K562 (cell line): Measurements from ENCODE around the gene VWA8. TPM values are rescaled to one million over a fixed set of nuclear protein-coding genes. Genes with fewer than 3 reads are reported as not detected.

Experiments
- ATAC-seq: fragments of 200-7000 bp; cut with Tn5 transposase; 3 replicates; pipeline ENCODE4 v1.9.1; 2020; ENCODE audit warnings: moderate library complexity
- BruUV-seq: library from RNA; stranded (reverse); fragments of 400-500 nt; replicated peaks from 2 replicates; lab custom pipeline; 2021; lab: Mats Ljungman, UMichigan
- CTCF ChIA-PET: fragments of 300-600 bp; formaldehyde crosslinking; extraction: SDS; loops from one replicate; lab custom pipeline; 2021; ENCODE audit warnings: low intra/inter-chr PET ratio; lab: Yijun Ruan, JAX
- POLR2A ChIA-PET: fragments of 300-600, 350-650 bp; sonication (Branson Sonifier 250); formaldehyde crosslinking; extraction: SDS; loops from one replicate; lab custom pipeline; 2021; ENCODE audit warnings: antibody characterized with exemption, inconsistent platforms; lab: Yijun Ruan, JAX
- DNase-seq, 4 experiments: peaks; one replicate each; pipeline versions ENCODE4 v3.0.0 to v3.0.0-alpha.2; 2011 to 2018; ENCODE audit warnings: low spot score in 3 of 4, mixed read lengths in 3 of 4; ENCODE audit errors: extremely low read depth in 1 of 4
- FAIRE-seq: peaks from 2 replicates; lab custom pipeline; 2011; peaks lifted over from hg19 to GRCh38; lab: Jason Lieb, UNC
- H2AFZ ChIP-seq: 2 replicates; pipeline ENCODE4 v1.6.0; 2011; ENCODE audit warnings: low read depth, low read length, control low read depth, inconsistent platforms
- H3K27ac ChIP-seq: fragments of 200-600 bp; 3 replicates; pipeline ENCODE4 v1.8.0; 2011; ENCODE audit warnings: low read depth, mild to moderate bottlenecking, control low read depth, inconsistent platforms, low read length, moderate library complexity, mixed read lengths; ENCODE audit errors: extremely low read depth
- H3K27me3 ChIP-seq, 2 experiments: fragments of 300-600 bp in 1 of 2; 2 replicates in 1 of 2; 3 replicates in 1 of 2; pipeline versions ENCODE4 v1.6.0 to v1.8.0; 2011; ENCODE audit warnings: inconsistent platforms in 2 of 2, low read length in 2 of 2, mild to moderate bottlenecking in 1 of 2, mixed read lengths in 1 of 2, moderate library complexity in 1 of 2; ENCODE audit not compliant: control insufficient read depth in 2 of 2, insufficient read depth in 2 of 2
- H3K36me3 ChIP-seq: fragments of 300-600 bp; 3 replicates; pipeline ENCODE4 v1.8.0; 2011; ENCODE audit warnings: mild to moderate bottlenecking, low read length, inconsistent platforms; ENCODE audit not compliant: control insufficient read depth, insufficient read depth
- H3K4me1 ChIP-seq, 2 experiments: fragments of 200-600 bp in 1 of 2; replicated peaks in 1 of 2; 2 replicates in 1 of 2; 3 replicates in 1 of 2; pipeline versions ENCODE4 v1.5.1 to v1.8.0; 2011; ENCODE audit warnings: inconsistent platforms in 2 of 2, low read length in 2 of 2, mild to moderate bottlenecking in 1 of 2, mixed read lengths in 1 of 2, moderate library complexity in 1 of 2; ENCODE audit not compliant: control insufficient read depth in 2 of 2, insufficient read depth in 2 of 2
- H3K4me2 ChIP-seq: 2 replicates; pipeline ENCODE4 v1.6.1; 2011; ENCODE audit warnings: low read length, control low read depth, inconsistent platforms, mixed read lengths; ENCODE audit not compliant: insufficient read depth
- H3K4me3 ChIP-seq: fragments of 200-600 bp; sonication (generic), shearing (Covaris generic); 2 replicates; pipeline ENCODE4 v1.5.1; 2016; ENCODE audit warnings: control low read depth, inconsistent platforms
- H3K79me2 ChIP-seq: fragments of 200-600 bp; 3 replicates; pipeline ENCODE4 v1.8.0; 2011; ENCODE audit warnings: low read length, inconsistent platforms; ENCODE audit not compliant: control insufficient read depth, insufficient read depth
- H3K9ac ChIP-seq, 2 experiments: 2 replicates each; pipeline versions ENCODE4 v1.6.0 to v1.6.1; 2011; ENCODE audit warnings: low read depth in 2 of 2, low read length in 2 of 2, control low read depth in 1 of 2, inconsistent platforms in 1 of 2, mild to moderate bottlenecking in 1 of 2, mixed read lengths in 1 of 2; ENCODE audit not compliant: insufficient read depth in 1 of 2
- H3K9me1 ChIP-seq: one replicate; pipeline ENCODE4 v1.6.0; 2011; ENCODE audit warnings: inconsistent platforms, mild to moderate bottlenecking, low read length, moderate library complexity; ENCODE audit not compliant: control insufficient read depth, insufficient read depth
- H3K9me3 ChIP-seq: replicated peaks from 2 replicates; pipeline ENCODE4 v1.5.1; 2011; ENCODE audit warnings: low read depth, low read length, inconsistent platforms; ENCODE audit not compliant: control insufficient read depth, insufficient read depth
- H4K20me1 ChIP-seq: replicated peaks from 2 replicates; pipeline ENCODE4 v1.6.1; 2011; ENCODE audit warnings: low read length, inconsistent platforms, mixed read lengths; ENCODE audit not compliant: control insufficient read depth, insufficient read depth
- ETV1 ChIP-seq: fragments of 450-650 bp; conservative IDR thresholded peaks from 2 replicates; pipeline ENCODE4 v1.6.1; 2016; ENCODE audit warnings: missing genetic modification characterization, control low read depth, low read depth, missing compliant biosample characterization
- EWSR1 ChIP-seq: fragments of 450-650 bp; IDR thresholded peaks from 2 replicates; pipeline ENCODE4 v1.6.1; 2018; ENCODE audit warnings: borderline replicate concordance, mild to moderate bottlenecking, low read depth, moderate library complexity; ENCODE audit not compliant: partially characterized antibody
- HEY1 ChIP-seq: fragments of 250-450 bp; sonication (Bioruptor Pico); IDR thresholded peaks from 2 replicates; pipeline ENCODE4 v1.5.0; 2020; ENCODE audit warnings: mild to moderate bottlenecking, moderate library complexity, borderline replicate concordance
- HNRNPLL ChIP-seq: fragments of 200-400 bp; formaldehyde crosslinking; IDR thresholded peaks from 2 replicates; pipeline ENCODE4 v1.6.1; 2017; ENCODE audit warnings: low read length, low read depth, mild to moderate bottlenecking; ENCODE audit not compliant: poor library complexity, severe bottlenecking
- LCOR ChIP-seq: sonication (generic); formaldehyde crosslinking; IDR thresholded peaks from 2 replicates; pipeline ENCODE4 v1.8.0; 2022; ENCODE audit warnings: mild to moderate bottlenecking, missing genetic modification reagents
- LEF1 ChIP-seq: fragments of 450-650 bp; IDR thresholded peaks from 2 replicates; pipeline ENCODE4 v1.6.1; 2016; ENCODE audit warnings: mild to moderate bottlenecking
- MAZ ChIP-seq, 2 experiments: fragments of 450-650 bp in 1 of 2; sonication (generic) in 1 of 2; formaldehyde crosslinking; IDR thresholded peaks in 1 of 2; conservative IDR thresholded peaks in 1 of 2; 2 replicates each; pipeline versions ENCODE4 v1.4.0 to v1.5.0; 2020; ENCODE audit warnings: mild to moderate bottlenecking in 1 of 2, missing genetic modification reagents in 1 of 2
- MCM7 ChIP-seq, 2 experiments: fragments of 450-650 bp; IDR thresholded peaks; 2 replicates each; pipeline ENCODE4 v1.6.1; 2016 to 2018
- PPARD ChIP-seq: fragments of 250-450 bp; sonication (Bioruptor Pico); IDR thresholded peaks from 2 replicates; pipeline ENCODE4 v1.8.0; 2022; ENCODE audit warnings: inconsistent platforms, mild to moderate bottlenecking, moderate library complexity
- SLC30A9 ChIP-seq: fragments of 250-450 bp; sonication (Bioruptor Pico); IDR thresholded peaks from 2 replicates; pipeline ENCODE4 v1.8.0; 2022; ENCODE audit warnings: mild to moderate bottlenecking, moderate library complexity
- ZBTB8A ChIP-seq: fragments of 450-650 bp; IDR thresholded peaks from 2 replicates; pipeline ENCODE4 v1.6.1; 2018; ENCODE audit warnings: mild to moderate bottlenecking, moderate library complexity; ENCODE audit not compliant: partially characterized antibody
- ZKSCAN1 ChIP-seq: fragments of 150-350 bp; IDR thresholded peaks from 2 replicates; pipeline ENCODE4 v1.6.1; 2016; ENCODE audit warnings: low read depth, low read length
- ZNF133 ChIP-seq: fragments of 250-450 bp; sonication (Bioruptor Pico); IDR thresholded peaks from 2 replicates; pipeline ENCODE4 v1.4.0; 2020; ENCODE audit warnings: mild to moderate bottlenecking
- ZNF3 ChIP-seq: fragments of 250-450 bp; sonication (Bioruptor Pico); IDR thresholded peaks from 2 replicates; pipeline ENCODE4 v1.5.0; 2021; ENCODE audit warnings: mild to moderate bottlenecking, moderate library complexity
- in situ Hi-C: fragments of 300-500 bp; cut with MboI; formaldehyde crosslinking; loops from 4 replicates; pipeline ENCODE4 v1.15.0; 2018; ENCODE audit warnings: inconsistent platforms, mixed read lengths
- intact Hi-C: fragments of 100-400 bp; cut with micrococcal nuclease; formaldehyde crosslinking; loops from 2 replicates; pipeline ENCODE4 v1.14.2; 2022
- polyA plus RNA-seq, 8 experiments: library from polyadenylated mRNA; depleted of rRNA in 4 of 8; stranded (reverse) in 5 of 8; unstranded in 3 of 8; fragments of >200 nt; fragmentation: Nextera tagmentation in 2 of 8; fragmentation: Illumina TruSeq in 1 of 8; extraction: Ambion mirVana in 2 of 8; extraction: Trizol in 1 of 8; gene quantifications; 2 replicates each; pipeline versions ENCODE4 v1.2.1 to v1.2.3, GENCODE V29; 2011 to 2014; ENCODE audit warnings: inconsistent platforms in 1 of 8, missing spikeins in 1 of 8
- total RNA-seq, 7 experiments: library from RNA; depleted of rRNA in 6 of 7; stranded (reverse); fragments of >200 nt in 6 of 7; fragmentation: Illumina TruSeq in 2 of 7; extraction: Trizol in 2 of 7; gene quantifications; 2 replicates each; pipeline versions ENCODE4 v1.2.1 to v1.2.3, GENCODE V29; 2011 to 2021; ENCODE audit warnings: low replicate concordance in 1 of 7
- TF ChIP-seq, protein P1 (sequence below): fragments of 450-650 bp; IDR thresholded peaks from 2 replicates; pipeline ENCODE4 v1.6.1; 2017; ENCODE audit warnings: antibody characterized with exemption, mild to moderate bottlenecking
- TF ChIP-seq, protein P2 (sequence below): sonication (generic); formaldehyde crosslinking; IDR thresholded peaks from 2 replicates; pipeline ENCODE4 v1.8.1; 2023; ENCODE audit warnings: mild to moderate bottlenecking, missing genetic modification reagents

Gene VWA8
- total and polyA plus RNA-seq, 9 of the 15 experiments (the other 6 are each of a cell fraction or from before 2014, with no cell fraction given): 2.1 to 18.5 (median 13.3) TPM

DNA sequence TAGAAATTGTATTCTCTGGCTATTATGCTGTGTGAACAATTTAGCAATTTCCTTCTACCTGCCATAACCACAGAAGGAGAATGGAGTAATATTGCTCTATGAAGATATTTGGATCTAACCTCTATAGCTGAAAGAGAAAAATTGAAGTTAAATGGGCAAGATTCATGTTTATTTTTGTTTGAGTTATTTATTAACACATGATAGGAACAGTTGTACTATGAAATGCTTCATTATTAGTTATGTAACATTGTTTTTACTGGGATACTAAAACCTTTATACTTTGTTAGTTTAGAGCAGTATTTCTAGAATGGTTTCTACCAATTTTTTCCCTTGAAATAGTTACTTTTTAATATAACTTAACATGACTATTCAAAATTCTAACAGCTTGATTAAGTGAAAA is 27.3 kb upstream of the VWA8 start:
- H3K4me1 ChIP-seq: no peaks in the 10 kb centered on the region
- no peak overlapping the region for H2AFZ ChIP-seq
- intact Hi-C loops (loop anchor here (10.0 kb wide), 1 partner anchor 323 kb away; no protein-coding TSS in a partner anchor), in situ Hi-C loops (no loop called here)
- no TSS peak for BruUV-seq
- no peaks in the 10 kb centered on the region for H3K36me3 ChIP-seq
- TF ChIP-seq EWSR1 (no peak), HNRNPLL (no peak), MCM7 (IDR thresholded peaks at IDR 0.05) (no peak), ZBTB8A (no peak), ZNF133 (no peak), MAZ (CRISPR knock-in tag; conservative IDR thresholded peaks at IDR 0.05 in 1 of 2, IDR thresholded peaks at IDR 0.05 in 1 of 2) (no peak), PPARD (CRISPR knock-in tag) (no peak), ZNF3 (no peak), LCOR (CRISPR knock-in tag) (no peak), SLC30A9 (CRISPR knock-in tag) (no peak), ETV1 (no peak), ZKSCAN1 (no peak), HEY1 (CRISPR knock-in tag) (no peak), LEF1 (no peak)
- TF ChIP-seq, protein P1, sequence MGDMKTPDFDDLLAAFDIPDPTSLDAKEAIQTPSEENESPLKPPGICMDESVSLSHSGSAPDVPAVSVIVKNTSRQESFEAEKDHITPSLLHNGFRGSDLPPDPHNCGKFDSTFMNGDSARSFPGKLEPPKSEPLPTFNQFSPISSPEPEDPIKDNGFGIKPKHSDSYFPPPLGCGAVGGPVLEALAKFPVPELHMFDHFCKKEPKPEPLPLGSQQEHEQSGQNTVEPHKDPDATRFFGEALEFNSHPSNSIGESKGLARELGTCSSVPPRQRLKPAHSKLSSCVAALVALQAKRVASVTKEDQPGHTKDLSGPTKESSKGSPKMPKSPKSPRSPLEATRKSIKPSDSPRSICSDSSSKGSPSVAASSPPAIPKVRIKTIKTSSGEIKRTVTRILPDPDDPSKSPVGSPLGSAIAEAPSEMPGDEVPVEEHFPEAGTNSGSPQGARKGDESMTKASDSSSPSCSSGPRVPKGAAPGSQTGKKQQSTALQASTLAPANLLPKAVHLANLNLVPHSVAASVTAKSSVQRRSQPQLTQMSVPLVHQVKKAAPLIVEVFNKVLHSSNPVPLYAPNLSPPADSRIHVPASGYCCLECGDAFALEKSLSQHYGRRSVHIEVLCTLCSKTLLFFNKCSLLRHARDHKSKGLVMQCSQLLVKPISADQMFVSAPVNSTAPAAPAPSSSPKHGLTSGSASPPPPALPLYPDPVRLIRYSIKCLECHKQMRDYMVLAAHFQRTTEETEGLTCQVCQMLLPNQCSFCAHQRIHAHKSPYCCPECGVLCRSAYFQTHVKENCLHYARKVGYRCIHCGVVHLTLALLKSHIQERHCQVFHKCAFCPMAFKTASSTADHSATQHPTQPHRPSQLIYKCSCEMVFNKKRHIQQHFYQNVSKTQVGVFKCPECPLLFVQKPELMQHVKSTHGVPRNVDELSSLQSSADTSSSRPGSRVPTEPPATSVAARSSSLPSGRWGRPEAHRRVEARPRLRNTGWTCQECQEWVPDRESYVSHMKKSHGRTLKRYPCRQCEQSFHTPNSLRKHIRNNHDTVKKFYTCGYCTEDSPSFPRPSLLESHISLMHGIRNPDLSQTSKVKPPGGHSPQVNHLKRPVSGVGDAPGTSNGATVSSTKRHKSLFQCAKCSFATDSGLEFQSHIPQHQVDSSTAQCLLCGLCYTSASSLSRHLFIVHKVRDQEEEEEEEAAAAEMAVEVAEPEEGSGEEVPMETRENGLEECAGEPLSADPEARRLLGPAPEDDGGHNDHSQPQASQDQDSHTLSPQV: no peak
- TF ChIP-seq, protein P2, sequence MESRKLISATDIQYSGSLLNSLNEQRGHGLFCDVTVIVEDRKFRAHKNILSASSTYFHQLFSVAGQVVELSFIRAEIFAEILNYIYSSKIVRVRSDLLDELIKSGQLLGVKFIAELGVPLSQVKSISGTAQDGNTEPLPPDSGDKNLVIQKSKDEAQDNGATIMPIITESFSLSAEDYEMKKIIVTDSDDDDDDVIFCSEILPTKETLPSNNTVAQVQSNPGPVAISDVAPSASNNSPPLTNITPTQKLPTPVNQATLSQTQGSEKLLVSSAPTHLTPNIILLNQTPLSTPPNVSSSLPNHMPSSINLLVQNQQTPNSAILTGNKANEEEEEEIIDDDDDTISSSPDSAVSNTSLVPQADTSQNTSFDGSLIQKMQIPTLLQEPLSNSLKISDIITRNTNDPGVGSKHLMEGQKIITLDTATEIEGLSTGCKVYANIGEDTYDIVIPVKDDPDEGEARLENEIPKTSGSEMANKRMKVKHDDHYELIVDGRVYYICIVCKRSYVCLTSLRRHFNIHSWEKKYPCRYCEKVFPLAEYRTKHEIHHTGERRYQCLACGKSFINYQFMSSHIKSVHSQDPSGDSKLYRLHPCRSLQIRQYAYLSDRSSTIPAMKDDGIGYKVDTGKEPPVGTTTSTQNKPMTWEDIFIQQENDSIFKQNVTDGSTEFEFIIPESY: no peak
- no peaks in the 10 kb centered on the region for H4K20me1 ChIP-seq
- H3K4me2 ChIP-seq: no peak overlapping the region
- DNase-seq: no peak
- no peaks in the 10 kb centered on the region for H3K9me1 ChIP-seq
- no peak overlapping the region for H3K4me3 ChIP-seq
- no peaks in the 10 kb centered on the region for H3K27me3 ChIP-seq
- no peak for FAIRE-seq
- no peak overlapping the region for H3K27ac ChIP-seq
- no peak overlapping the region for H3K9ac ChIP-seq
- no peak for ATAC-seq
- no peaks in the 10 kb centered on the region for H3K79me2 ChIP-seq
- ChIA-PET CTCF (no interaction called here), POLR2A (interaction anchor here (1.0 to 1.2 kb wide), 2 partner anchors 20 to 129 kb away, joined by 3 to 4 read pairs; no protein-coding TSS in a partner anchor)
- H3K9me3 ChIP-seq: no peaks in the 10 kb centered on the region
